IMR-90 (cell line): Measurements from ENCODE around the gene SCAMP4. TPM values are rescaled to one million over a fixed set of nuclear protein-coding genes. Genes with fewer than 3 reads are reported as not detected.

ENCODE experiments used
- ATAC-seq: fragments of 200-7000 bp; cut with Tn5 transposase; 2 replicates; pipeline ENCODE4 v1.9.1; 2020; ENCODE audit warnings: low read depth, mild to moderate bottlenecking, moderate library complexity
- BruUV-seq: library from RNA; stranded (reverse); fragments of 400-500 nt; replicated peaks from 2 replicates; lab custom pipeline; 2021; lab: Mats Ljungman, UMichigan
- CTCF ChIA-PET: fragments of 300-600 bp; formaldehyde crosslinking; extraction: SDS; loops from one replicate; lab custom pipeline; 2021; ENCODE audit warnings: antibody characterized with exemption; lab: Yijun Ruan, JAX
- POLR2A ChIA-PET: fragments of 300-600 bp; sonication (Branson Sonifier 250); formaldehyde crosslinking; loops from one replicate; lab custom pipeline; 2022; ENCODE audit warnings: antibody characterized with exemption; ENCODE audit not compliant: unreplicated experiment; lab: Charles Lee
- DNase-seq: peaks from one replicate; pipeline ENCODE4 v3.0.0; 2013
- H2AFZ ChIP-seq: replicated peaks from 2 replicates; pipeline ENCODE3; 2013; ENCODE audit warnings: low read length, mild to moderate bottlenecking; ENCODE audit not compliant: poor library complexity
- H2AK5ac ChIP-seq: 2 replicates; pipeline ENCODE4 v1.6.1; 2013; ENCODE audit warnings: low read depth, low read length, inconsistent platforms
- H2AK9ac ChIP-seq: replicated peaks from 2 replicates; pipeline ENCODE3; 2013; ENCODE audit warnings: mild to moderate bottlenecking, low read depth, low read length, moderate library complexity; ENCODE audit not compliant: poor library complexity
- H2BK120ac ChIP-seq: 2 replicates; pipeline ENCODE4 v1.6.1; 2013; ENCODE audit warnings: low read depth, low read length, inconsistent platforms
- H2BK15ac ChIP-seq: 3 replicates; pipeline ENCODE4 v1.6.1; 2013; ENCODE audit warnings: low read depth, low read length, inconsistent platforms
- H2BK20ac ChIP-seq: 2 replicates; pipeline ENCODE4 v1.6.1; 2013; ENCODE audit warnings: low read depth, mild to moderate bottlenecking, inconsistent platforms, low read length, moderate library complexity
- H2BK5ac ChIP-seq: 2 replicates; pipeline ENCODE4 v1.6.1; 2013; ENCODE audit warnings: mild to moderate bottlenecking, low read depth, low read length, inconsistent platforms; ENCODE audit not compliant: poor library complexity, severe bottlenecking
- H3K14ac ChIP-seq: replicated peaks from 2 replicates; pipeline ENCODE4 v1.6.1; 2013; ENCODE audit warnings: low read depth, low read length, inconsistent platforms
- H3K18ac ChIP-seq: 2 replicates; pipeline ENCODE4 v1.6.1; 2013; ENCODE audit warnings: low read depth, low read length, control low read depth
- H3K23ac ChIP-seq: 2 replicates; pipeline ENCODE4 v1.6.1; 2013; ENCODE audit warnings: low read depth, low read length, inconsistent platforms
- H3K27ac ChIP-seq: 2 replicates; pipeline ENCODE4 v1.5.1; 2013; ENCODE audit warnings: mild to moderate bottlenecking, control low read depth, low read length; ENCODE audit not compliant: insufficient read depth
- H3K27me3 ChIP-seq: 2 replicates; pipeline ENCODE4 v1.6.1; 2013; ENCODE audit warnings: low read length; ENCODE audit not compliant: control insufficient read depth, insufficient read depth
- H3K36me3 ChIP-seq: 2 replicates; pipeline ENCODE4 v1.6.1; 2013; ENCODE audit warnings: low read length, mixed read lengths; ENCODE audit not compliant: control insufficient read depth, insufficient read depth
- H3K4ac ChIP-seq: 2 replicates; pipeline ENCODE4 v1.6.1; 2013; ENCODE audit warnings: low read depth, low read length, inconsistent platforms
- H3K4me1 ChIP-seq: 2 replicates; pipeline ENCODE4 v1.6.1; 2013; ENCODE audit warnings: low read length, mixed read lengths; ENCODE audit not compliant: control insufficient read depth, insufficient read depth
- H3K4me2 ChIP-seq: 2 replicates; pipeline ENCODE4 v1.6.1; 2013; ENCODE audit warnings: low read depth, mild to moderate bottlenecking, control low read depth, low read length, moderate library complexity
- H3K4me3 ChIP-seq: 2 replicates; pipeline ENCODE4 v1.5.1; 2013; ENCODE audit warnings: low read depth, mild to moderate bottlenecking, control low read depth, low read length, moderate library complexity; ENCODE audit not compliant: insufficient read depth
- H3K56ac ChIP-seq: 2 replicates; pipeline ENCODE4 v1.6.1; 2013; ENCODE audit warnings: low read length, inconsistent platforms; ENCODE audit not compliant: insufficient read depth; ENCODE audit errors: extremely low read depth
- H3K79me1 ChIP-seq, 2 experiments: 2 replicates each; pipeline ENCODE4 v1.6.1; 2013; ENCODE audit warnings: low read length in 2 of 2, inconsistent platforms in 1 of 2, low read depth in 1 of 2
- H3K9ac ChIP-seq: 2 replicates; pipeline ENCODE4 v1.6.1; 2013; ENCODE audit warnings: low read depth, low read length, control low read depth
- H3K9me1 ChIP-seq: 2 replicates; pipeline ENCODE4 v1.6.1; 2013; ENCODE audit warnings: low read length, inconsistent platforms; ENCODE audit not compliant: insufficient read depth
- H3K9me3 ChIP-seq: 2 replicates; pipeline ENCODE4 v1.6.1; 2013; ENCODE audit warnings: low read length; ENCODE audit not compliant: control insufficient read depth, insufficient read depth
- H4K20me1 ChIP-seq: 2 replicates; pipeline ENCODE4 v1.6.1; 2013; ENCODE audit warnings: low read length, inconsistent platforms; ENCODE audit not compliant: insufficient read depth
- H4K5ac ChIP-seq: 2 replicates; pipeline ENCODE4 v1.6.1; 2013; ENCODE audit warnings: mild to moderate bottlenecking, low read depth, low read length, control low read depth
- H4K8ac ChIP-seq, 2 experiments: 2 replicates each; pipeline ENCODE4 v1.6.1; 2013; ENCODE audit warnings: low read depth in 2 of 2, low read length in 2 of 2, control low read depth in 1 of 2, inconsistent platforms in 1 of 2
- H4K91ac ChIP-seq: 2 replicates; pipeline ENCODE4 v1.6.1; 2013; ENCODE audit warnings: low read depth, low read length, inconsistent platforms; ENCODE audit not compliant: insufficient read depth
- BHLHE40 ChIP-seq: fragments of 150-350 bp; IDR thresholded peaks from 2 replicates; pipeline ENCODE4 v1.6.1; 2016; ENCODE audit warnings: mild to moderate bottlenecking, low read depth, low read length
- CEBPB ChIP-seq: IDR thresholded peaks from 2 replicates; pipeline ENCODE4 v1.6.1; 2012; ENCODE audit warnings: low read depth, low read length, improper control_type of control experiment
- CTCF ChIP-seq: conservative IDR thresholded peaks from 2 replicates; pipeline ENCODE4 v1.5.1; 2012; ENCODE audit warnings: mild to moderate bottlenecking, low read depth, low read length, improper control_type of control experiment
- FOS ChIP-seq: fragments of 150-350 bp; IDR thresholded peaks from 2 replicates; pipeline ENCODE4 v1.6.1; 2016; ENCODE audit warnings: low read depth, low read length
- MAFK ChIP-seq: IDR thresholded peaks from 2 replicates; pipeline ENCODE4 v1.6.1; 2012; ENCODE audit warnings: low read depth, low read length, improper control_type of control experiment
- MAZ ChIP-seq: IDR thresholded peaks from 2 replicates; pipeline ENCODE4 v1.6.1; 2012; ENCODE audit warnings: low read depth, mild to moderate bottlenecking, low read length, improper control_type of control experiment, moderate library complexity, borderline replicate concordance
- MXI1 ChIP-seq: IDR thresholded peaks from 2 replicates; pipeline ENCODE4 v1.6.1; 2012; ENCODE audit warnings: low read depth, mild to moderate bottlenecking, low read length, moderate library complexity, borderline replicate concordance
- NFE2L2 ChIP-seq: fragments of 150-350 bp; IDR thresholded peaks from 2 replicates; pipeline ENCODE4 v1.6.1; 2016; ENCODE audit warnings: low read depth, mild to moderate bottlenecking, low read length
- RAD21 ChIP-seq: IDR thresholded peaks from 2 replicates; pipeline ENCODE4 v1.6.1; 2012; ENCODE audit warnings: low read length, improper control_type of control experiment
- RCOR1 ChIP-seq: IDR thresholded peaks from 2 replicates; pipeline ENCODE4 v1.6.1; 2012; ENCODE audit warnings: mild to moderate bottlenecking, low read length, improper control_type of control experiment; ENCODE audit not compliant: insufficient replicate concordance
- RFX5 ChIP-seq: IDR thresholded peaks from 2 replicates; pipeline ENCODE4 v1.8.0; 2012; ENCODE audit warnings: low read depth, mild to moderate bottlenecking, low read length, moderate library complexity
- WGBS, 2 experiments: methylation state at CpG; one replicate each; pipeline versions ENCODE4 v1.1.5 to v1.1.7; 2013; ENCODE audit warnings: missing lambda C conversion rate in 2 of 2; ENCODE audit not compliant: insufficient read length in 1 of 2; ENCODE audit errors: extremely low coverage in 2 of 2; 5-methylcytosine and 5-hydroxymethylcytosine counted together
- dilution Hi-C: fragments of 300-500 bp; cut with HindIII; formaldehyde crosslinking; loops from one replicate; pipeline ENCODE4 v1.14.3; 2018; ENCODE audit warnings: low sequenced_read_pairs; ENCODE audit not compliant: unreplicated experiment
- in situ Hi-C: fragments of 300-500 bp; cut with MboI; formaldehyde crosslinking; loops from 3 replicates; pipeline ENCODE4 v1.14.3; 2019; ENCODE audit warnings: low sequenced_read_pairs, inconsistent platforms, mixed read lengths
- intact Hi-C: fragments of 100-400 bp; cut with micrococcal nuclease; formaldehyde crosslinking; loops from 2 replicates; pipeline ENCODE4 v1.10.0; 2022
- polyA plus RNA-seq, 3 experiments: library from polyadenylated mRNA; depleted of rRNA; stranded (reverse); fragments of >200 nt; gene quantifications; 2 replicates each; pipeline ENCODE4 v1.2.3, GENCODE V29; 2012; ENCODE audit warnings: low replicate concordance in 1 of 3
- total RNA-seq: library from RNA; depleted of rRNA; stranded (reverse); fragments of >200 nt; gene quantifications from 2 replicates; pipeline ENCODE4 v1.2.3, GENCODE V29; 2012
- TF ChIP-seq, protein P1 (sequence below): fragments of 150-350 bp; IDR thresholded peaks from 2 replicates; pipeline ENCODE4 v1.6.1; 2017; ENCODE audit warnings: mild to moderate bottlenecking, antibody characterized with exemption, low read length, low read depth
- TF ChIP-seq, protein P2 (sequence below): fragments of 150-350 bp; IDR thresholded peaks from 2 replicates; pipeline ENCODE4 v1.6.1; 2016; ENCODE audit warnings: low read depth, mild to moderate bottlenecking, low read length, moderate library complexity, borderline replicate concordance

SCAMP4 gene
- total and polyA plus RNA-seq, 2 of the 4 experiments (the other 2 are of a cell fraction), result 16.1 to 28.1 TPM

GRCh38 chr19:1959928-1960589, 54.9 kb downstream of the SCAMP4 start:
- intact Hi-C loops, result no loop called here
- CTCF ChIA-PET, result no interaction called here
- WGBS, 2 experiments, result 93% methylated on average over 15 of the region's 32 CpGs; no CpG with 5 or more reads in 1 of the 2 experiments

More at GRCh38 chr19:1959928-1960589, 54.9 kb downstream of the SCAMP4 start:
- H4K5ac ChIP-seq, result no peak overlapping the region
- peaks cover 6% of the 10 kb centered on the region; the same call in 1 of the 2 replicates for H3K9me1 ChIP-seq
- no peaks in the 10 kb centered on the region for H3K4me1 ChIP-seq
- H3K4me2 ChIP-seq, result no peak overlapping the region
- H3K9ac ChIP-seq, result no peak overlapping the region
- TF ChIP-seq MAZ (no peak), CEBPB (no peak), BHLHE40 (no peak), RFX5 (no peak), MAFK (no peak), RCOR1 (no peak), NFE2L2 (no peak), RAD21 (no peak), MXI1 (no peak), CTCF (no peak), FOS (no peak)
- TF ChIP-seq, protein P1, sequence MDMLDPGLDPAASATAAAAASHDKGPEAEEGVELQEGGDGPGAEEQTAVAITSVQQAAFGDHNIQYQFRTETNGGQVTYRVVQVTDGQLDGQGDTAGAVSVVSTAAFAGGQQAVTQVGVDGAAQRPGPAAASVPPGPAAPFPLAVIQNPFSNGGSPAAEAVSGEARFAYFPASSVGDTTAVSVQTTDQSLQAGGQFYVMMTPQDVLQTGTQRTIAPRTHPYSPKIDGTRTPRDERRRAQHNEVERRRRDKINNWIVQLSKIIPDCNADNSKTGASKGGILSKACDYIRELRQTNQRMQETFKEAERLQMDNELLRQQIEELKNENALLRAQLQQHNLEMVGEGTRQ, result no peak
- TF ChIP-seq, protein P2, sequence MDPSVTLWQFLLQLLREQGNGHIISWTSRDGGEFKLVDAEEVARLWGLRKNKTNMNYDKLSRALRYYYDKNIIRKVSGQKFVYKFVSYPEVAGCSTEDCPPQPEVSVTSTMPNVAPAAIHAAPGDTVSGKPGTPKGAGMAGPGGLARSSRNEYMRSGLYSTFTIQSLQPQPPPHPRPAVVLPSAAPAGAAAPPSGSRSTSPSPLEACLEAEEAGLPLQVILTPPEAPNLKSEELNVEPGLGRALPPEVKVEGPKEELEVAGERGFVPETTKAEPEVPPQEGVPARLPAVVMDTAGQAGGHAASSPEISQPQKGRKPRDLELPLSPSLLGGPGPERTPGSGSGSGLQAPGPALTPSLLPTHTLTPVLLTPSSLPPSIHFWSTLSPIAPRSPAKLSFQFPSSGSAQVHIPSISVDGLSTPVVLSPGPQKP, result no peak
- H2BK120ac ChIP-seq, result no peak overlapping the region
- no peak overlapping the region for H2AFZ ChIP-seq
- dilution Hi-C loops, result no loop called here
- H3K14ac ChIP-seq, result no peak overlapping the region
- H3K23ac ChIP-seq, result no peak overlapping the region
- no peak overlapping the region for H3K4ac ChIP-seq
- no peak overlapping the region for H4K8ac ChIP-seq
- H4K20me1 ChIP-seq, result peaks cover 77% of the 10 kb centered on the region
- DNase-seq (no peak), ATAC-seq (no peak)
- H2AK5ac ChIP-seq, result no peak overlapping the region
- in situ Hi-C loops, result no loop called here
- peaks cover 7 to 63% of the 10 kb centered on the region in 2 experiments for H3K79me1 ChIP-seq
- no peaks in the 10 kb centered on the region for H3K9me3 ChIP-seq
- no peak overlapping the region for H2BK15ac ChIP-seq
- H2BK5ac ChIP-seq, result no peak overlapping the region
- no peak overlapping the region for H2BK20ac ChIP-seq
- no peak overlapping the region for H3K27ac ChIP-seq
- POLR2A ChIA-PET, result no interaction called here
- H3K4me3 ChIP-seq, result no peak overlapping the region
- no TSS peak for BruUV-seq
- H4K91ac ChIP-seq, result no peak overlapping the region
- H3K56ac ChIP-seq, result no peak overlapping the region
- no peaks in the 10 kb centered on the region for H3K27me3 ChIP-seq
- peaks cover 5% of the 10 kb centered on the region for H3K36me3 ChIP-seq
- no peak overlapping the region for H3K18ac ChIP-seq
- H2AK9ac ChIP-seq, result no peak overlapping the region
